Measurements from ENCODE around the gene PTPRJ. TPM values are rescaled to one million over a fixed set of nuclear protein-coding genes. Genes with fewer than 3 reads are reported as not detected.

The PTPRJ gene
- total and polyA plus RNA-seq, 2 of the 13 experiments (the other 11 are each of a cell fraction or from before 2014, with no cell fraction given), result 1.0 to 1.2 TPM

DNA sequence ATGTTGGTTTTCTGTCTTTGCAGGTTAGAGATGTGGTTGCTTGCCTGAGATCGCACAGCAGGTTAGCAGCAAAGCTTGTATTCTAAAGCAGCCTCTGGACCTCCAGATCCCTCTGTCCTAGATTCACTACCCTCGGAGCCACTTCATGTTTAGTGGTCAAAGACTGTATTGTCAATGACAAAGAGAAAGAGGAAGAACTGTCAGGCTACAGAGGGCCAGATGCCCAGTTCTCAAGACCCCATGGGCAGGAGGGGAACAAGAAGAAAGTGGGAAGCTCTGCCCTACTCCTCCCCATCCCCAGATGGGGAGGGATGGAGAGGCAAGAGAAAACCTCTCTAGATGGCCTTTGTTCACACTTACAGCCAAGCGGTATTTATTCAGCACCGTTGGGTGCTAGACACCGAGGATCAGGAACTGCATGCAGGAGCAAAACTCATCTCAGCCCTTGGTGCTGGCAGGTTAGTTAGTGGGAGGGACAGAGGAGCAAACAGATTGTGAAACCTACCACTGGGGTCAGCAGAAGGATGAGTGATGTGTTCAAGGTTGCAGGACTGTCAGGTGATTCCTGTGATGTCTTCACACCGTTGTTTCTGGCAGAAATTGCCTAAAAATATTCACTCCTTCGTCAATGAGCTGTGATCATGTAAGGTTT, 38.3 kb upstream of the PTPRJ start (continued):
- TF ChIP-seq SNAPC4 (CRISPR knock-in tag; IDR thresholded peaks at IDR 0.05) (no peak), CENPT (CRISPR knock-in tag; IDR thresholded peaks at IDR 0.05; ENCODE audit: low read depth) (no peak), TEAD2 (CRISPR knock-in tag; IDR thresholded peaks at IDR 0.05) (no peak), NR2F2 (IDR thresholded peaks at IDR 0.05; ENCODE audit: borderline replicate concordance, low read depth) (peak; percentile 29; the same call in 1 of the 2 replicates), ELF4 (CRISPR knock-in tag; IDR thresholded peaks at IDR 0.05; ENCODE audit: borderline replicate concordance) (no peak), CBX1 (IDR thresholded peaks at IDR 0.05; ENCODE audit: low read depth) (no peak), ZBTB20 (CRISPR knock-in tag; IDR thresholded peaks at IDR 0.05; ENCODE audit: borderline replicate concordance, low read depth) (no peak), PRMT3 (CRISPR knock-in tag; IDR thresholded peaks at IDR 0.05; ENCODE audit: borderline replicate concordance, low read depth) (no peak), ZNF10 (CRISPR knock-in tag; IDR thresholded peaks at IDR 0.05; ENCODE audit: borderline replicate concordance, low read depth) (no peak), ZFP41 (CRISPR knock-in tag; IDR thresholded peaks at IDR 0.05; ENCODE audit: borderline replicate concordance) (no peak), GTF3A (CRISPR knock-in tag; conservative IDR thresholded peaks at IDR 0.05) (no peak), HMGXB4 (CRISPR knock-in tag; IDR thresholded peaks at IDR 0.05; ENCODE audit: borderline replicate concordance in 1 of 2, low read depth in 1 of 2) (0 out of 4 replicates have a peak, but pooled peaks of 1 of the 2 experiments have one; percentile 55), ZFP36 (IDR thresholded peaks at IDR 0.05; ENCODE audit: borderline replicate concordance, low read depth, low read length, partially characterized antibody) (no peak)
- TF ChIP-seq, protein P1, sequence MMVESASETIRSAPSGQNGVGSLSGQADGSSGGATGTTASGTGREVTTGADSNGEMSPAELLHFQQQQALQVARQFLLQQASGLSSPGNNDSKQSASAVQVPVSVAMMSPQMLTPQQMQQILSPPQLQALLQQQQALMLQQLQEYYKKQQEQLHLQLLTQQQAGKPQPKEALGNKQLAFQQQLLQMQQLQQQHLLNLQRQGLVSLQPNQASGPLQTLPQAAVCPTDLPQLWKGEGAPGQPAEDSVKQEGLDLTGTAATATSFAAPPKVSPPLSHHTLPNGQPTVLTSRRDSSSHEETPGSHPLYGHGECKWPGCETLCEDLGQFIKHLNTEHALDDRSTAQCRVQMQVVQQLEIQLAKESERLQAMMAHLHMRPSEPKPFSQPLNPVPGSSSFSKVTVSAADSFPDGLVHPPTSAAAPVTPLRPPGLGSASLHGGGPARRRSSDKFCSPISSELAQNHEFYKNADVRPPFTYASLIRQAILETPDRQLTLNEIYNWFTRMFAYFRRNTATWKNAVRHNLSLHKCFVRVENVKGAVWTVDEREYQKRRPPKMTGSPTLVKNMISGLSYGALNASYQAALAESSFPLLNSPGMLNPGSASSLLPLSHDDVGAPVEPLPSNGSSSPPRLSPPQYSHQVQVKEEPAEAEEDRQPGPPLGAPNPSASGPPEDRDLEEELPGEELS (CRISPR knock-in tag; IDR thresholded peaks at IDR 0.05), result peak; percentile 67
- TF ChIP-seq, protein P2, sequence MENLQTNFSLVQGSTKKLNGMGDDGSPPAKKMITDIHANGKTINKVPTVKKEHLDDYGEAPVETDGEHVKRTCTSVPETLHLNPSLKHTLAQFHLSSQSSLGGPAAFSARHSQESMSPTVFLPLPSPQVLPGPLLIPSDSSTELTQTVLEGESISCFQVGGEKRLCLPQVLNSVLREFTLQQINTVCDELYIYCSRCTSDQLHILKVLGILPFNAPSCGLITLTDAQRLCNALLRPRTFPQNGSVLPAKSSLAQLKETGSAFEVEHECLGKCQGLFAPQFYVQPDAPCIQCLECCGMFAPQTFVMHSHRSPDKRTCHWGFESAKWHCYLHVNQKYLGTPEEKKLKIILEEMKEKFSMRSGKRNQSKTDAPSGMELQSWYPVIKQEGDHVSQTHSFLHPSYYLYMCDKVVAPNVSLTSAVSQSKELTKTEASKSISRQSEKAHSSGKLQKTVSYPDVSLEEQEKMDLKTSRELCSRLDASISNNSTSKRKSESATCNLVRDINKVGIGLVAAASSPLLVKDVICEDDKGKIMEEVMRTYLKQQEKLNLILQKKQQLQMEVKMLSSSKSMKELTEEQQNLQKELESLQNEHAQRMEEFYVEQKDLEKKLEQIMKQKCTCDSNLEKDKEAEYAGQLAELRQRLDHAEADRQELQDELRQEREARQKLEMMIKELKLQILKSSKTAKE (CRISPR knock-in tag; IDR thresholded peaks at IDR 0.05; ENCODE audit: borderline replicate concordance), result no peak
